Measurements from ENCODE around the gene FGL2. TPM values are rescaled to one million over a fixed set of nuclear protein-coding genes. Genes with fewer than 3 reads are reported as not detected.

Gene FGL2
- total and polyA plus RNA-seq, 11 donors: 2.5 to 56.9 (median 8.6) TPM

- intact Hi-C loops (cut with DNase I): loop anchor here in 8 of 10 donors (2.0 to 10.0 kb wide), 7 partner anchors 81 to 124 kb away; partner anchors contain the start of gene CCDC146 (in 6 of the 8)
- H3K36me3 ChIP-seq: peaks cover 0 to 7% (median 0%) of the 10 kb centered on the region in 9 donors
- TF ChIP-seq POLR2A (IDR thresholded peaks at IDR 0.05): no peak
- TF ChIP-seq, protein P1, sequence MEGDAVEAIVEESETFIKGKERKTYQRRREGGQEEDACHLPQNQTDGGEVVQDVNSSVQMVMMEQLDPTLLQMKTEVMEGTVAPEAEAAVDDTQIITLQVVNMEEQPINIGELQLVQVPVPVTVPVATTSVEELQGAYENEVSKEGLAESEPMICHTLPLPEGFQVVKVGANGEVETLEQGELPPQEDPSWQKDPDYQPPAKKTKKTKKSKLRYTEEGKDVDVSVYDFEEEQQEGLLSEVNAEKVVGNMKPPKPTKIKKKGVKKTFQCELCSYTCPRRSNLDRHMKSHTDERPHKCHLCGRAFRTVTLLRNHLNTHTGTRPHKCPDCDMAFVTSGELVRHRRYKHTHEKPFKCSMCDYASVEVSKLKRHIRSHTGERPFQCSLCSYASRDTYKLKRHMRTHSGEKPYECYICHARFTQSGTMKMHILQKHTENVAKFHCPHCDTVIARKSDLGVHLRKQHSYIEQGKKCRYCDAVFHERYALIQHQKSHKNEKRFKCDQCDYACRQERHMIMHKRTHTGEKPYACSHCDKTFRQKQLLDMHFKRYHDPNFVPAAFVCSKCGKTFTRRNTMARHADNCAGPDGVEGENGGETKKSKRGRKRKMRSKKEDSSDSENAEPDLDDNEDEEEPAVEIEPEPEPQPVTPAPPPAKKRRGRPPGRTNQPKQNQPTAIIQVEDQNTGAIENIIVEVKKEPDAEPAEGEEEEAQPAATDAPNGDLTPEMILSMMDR (IDR thresholded peaks at IDR 0.05): no peak
- H3K4me3 ChIP-seq: no peak overlapping the region
- no peaks in the 10 kb centered on the region for H3K9me3 ChIP-seq
- peaks cover 0 to 6% (median 0%) of the 10 kb centered on the region in 9 donors for H3K27me3 ChIP-seq
- peaks cover 0 to 40% (median 12%) of the 10 kb centered on the region in 12 donors for H3K4me1 ChIP-seq
- DNase-seq (no peak), ATAC-seq (peak in 1 of 4 donors; percentile 8)
- 48 to 61% (median 59%) methylated on average over 5 of the region's 5 CpGs for WGBS, 4 donors
- H3K27ac ChIP-seq: peak overlapping the region in 2 of 12 donors; percentile 33 to 76
Measured at GRCh38 chr7:77246026-77246640, 46.5 kb upstream of the FGL2 start.

- peak overlapping the region in 5 of 12 donors; percentile 23 to 76 (median 44) for H3K27ac ChIP-seq
- H3K4me1 ChIP-seq: peaks cover 0 to 42% (median 12%) of the 10 kb centered on the region in 12 donors
- peak in 4 of 5 donors; percentile 29 to 69 (median 60) for DNase-seq
- peaks cover 0 to 6% (median 0%) of the 10 kb centered on the region in 9 donors for H3K27me3 ChIP-seq
- no peaks in the 10 kb centered on the region for H3K9me3 ChIP-seq
- H3K36me3 ChIP-seq: peaks cover 0 to 7% (median 0%) of the 10 kb centered on the region in 9 donors
- TF ChIP-seq, protein P1 (IDR thresholded peaks at IDR 0.05): no peak
- no peak for TF ChIP-seq POLR2A (IDR thresholded peaks at IDR 0.05)
- intact Hi-C loops (cut with DNase I): loop anchor here in 7 of 10 donors (5.0 to 10.0 kb wide), 5 partner anchors 82 to 123 kb away; partner anchors contain the start of gene CCDC146 (in 6 of the 7)
- peak; percentile 83 to 85 (median 84) for ATAC-seq
- peak overlapping the region in 2 of 12 donors; percentile 11 to 48 for H3K4me3 ChIP-seq
- WGBS, 4 donors: 38 to 41% (median 39%) methylated on average over 7 of the region's 7 CpGs
Measured at GRCh38 chr7:77245015-77245755, 45.6 kb upstream of the FGL2 start.

DNA sequence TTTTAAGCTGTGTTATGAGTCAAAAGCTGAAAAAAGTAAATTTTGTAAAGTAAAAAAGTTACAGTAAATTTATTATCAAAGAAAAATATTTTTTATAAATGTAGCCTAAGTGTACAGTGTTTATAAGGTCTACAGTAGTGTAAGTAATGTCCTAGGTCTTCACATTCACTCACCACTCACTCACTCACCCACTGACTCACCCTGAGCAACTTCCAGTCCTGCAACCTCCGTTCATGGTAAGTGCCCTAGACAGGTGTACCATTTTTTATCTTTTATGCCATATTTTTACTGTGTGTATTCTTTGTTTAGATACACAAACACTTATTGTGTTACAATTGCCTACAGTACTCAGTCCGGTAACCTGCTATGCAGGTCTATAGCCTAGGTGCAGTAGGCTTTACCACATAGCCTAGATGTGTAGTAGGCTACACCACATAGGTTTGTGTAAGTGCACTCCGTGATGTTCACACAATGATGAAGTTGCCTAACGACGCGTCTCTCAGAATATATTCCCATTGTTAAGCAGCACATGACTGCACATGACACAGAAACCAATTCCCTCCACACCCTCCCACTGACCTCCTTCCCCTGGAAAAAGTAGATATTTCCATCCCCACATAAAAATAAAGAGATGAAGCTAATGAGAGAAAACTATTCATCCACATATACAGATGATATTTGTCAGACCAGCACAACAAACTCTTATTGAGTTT lies 44.8 kb upstream of the FGL2 start:
- H3K4me1 ChIP-seq: peaks cover 0 to 50% (median 12%) of the 10 kb centered on the region in 12 donors
- intact Hi-C loops (cut with DNase I): loop anchor here in 3 of 10 donors (10.0 kb wide), 1 partner anchor 120 kb away; the partner anchor contains the start of gene CCDC146 (in 3 of the 3)
- H3K4me3 ChIP-seq: peak overlapping the region in 2 of 12 donors; percentile 11 to 48
- no peaks in the 10 kb centered on the region for H3K9me3 ChIP-seq
- H3K36me3 ChIP-seq: peaks cover 0 to 7% (median 0%) of the 10 kb centered on the region in 9 donors
- peak overlapping the region in 5 of 12 donors; percentile 5 to 76 (median 56) for H3K27ac ChIP-seq
- peak in 2 of 4 donors; percentile 38 to 40 for ATAC-seq
- 50 to 78% (median 58%) methylated on average over 6 of the region's 6 CpGs for WGBS, 4 donors
- no peak for DNase-seq
- TF ChIP-seq POLR2A (IDR thresholded peaks at IDR 0.05): no peak
- TF ChIP-seq, protein P1 (IDR thresholded peaks at IDR 0.05): no peak
- H3K27me3 ChIP-seq: peaks cover 0 to 6% (median 0%) of the 10 kb centered on the region in 9 donors
